Measurements from ENCODE around the gene HSPA2. TPM values are rescaled to one million over a fixed set of nuclear protein-coding genes. Genes with fewer than 3 reads are reported as not detected.
A peak's percentile ranks its signal among the peaks of the same experiment; 100 is the strongest.

HSPA2 gene
- total and polyA plus RNA-seq, 2 of the 13 experiments (the other 11 are each of a cell fraction or from before 2014, with no cell fraction given) = 0.15 to 0.27 TPM

DNA sequence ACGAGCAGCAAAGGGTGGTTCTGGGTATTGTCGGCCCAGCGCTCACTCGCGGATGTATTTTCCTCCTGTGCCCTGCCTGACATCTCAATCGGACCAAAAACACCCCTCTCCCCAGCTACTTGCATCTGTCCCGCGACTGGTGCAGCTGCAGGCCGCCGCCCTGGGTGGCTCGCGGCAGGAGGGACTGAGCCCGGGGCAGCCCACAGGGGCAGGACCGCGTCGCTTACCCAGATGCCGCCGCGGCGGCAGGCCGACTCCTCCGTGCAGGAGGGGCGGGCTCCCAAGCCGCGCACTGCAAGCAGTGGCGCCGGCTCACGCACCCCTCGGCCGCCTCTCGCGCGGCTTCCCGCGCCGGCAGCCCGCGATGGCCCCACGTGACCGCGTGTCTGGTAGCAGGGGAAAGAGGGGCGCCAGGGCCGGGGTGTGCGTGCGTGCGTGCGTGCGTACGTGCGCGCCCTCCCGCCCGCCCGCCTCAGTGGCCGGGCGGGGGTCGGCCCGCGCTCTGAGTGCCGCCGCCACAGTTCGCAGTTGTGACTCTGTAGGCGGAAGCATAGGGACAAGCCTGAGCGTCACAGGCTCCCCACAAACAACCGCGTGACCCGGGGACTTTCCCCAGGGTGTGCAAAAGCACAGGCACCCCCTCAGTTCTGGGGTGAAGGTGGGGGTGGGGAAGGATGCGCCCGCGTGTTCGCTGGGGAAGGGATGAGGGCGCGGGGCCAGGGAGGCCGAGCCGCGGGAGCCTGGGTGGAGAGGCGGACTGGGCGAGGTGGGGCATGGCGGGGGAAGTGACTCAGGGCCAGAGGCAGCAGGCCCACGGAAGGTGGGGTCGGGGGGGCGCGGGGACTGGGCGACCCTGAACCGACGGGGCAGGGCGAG, 36.9 kb upstream of the HSPA2 start, which contains the start of gene ZBTB25 (continued):
- TF ChIP-seq ZBTB49 (CRISPR knock-in tag; IDR thresholded peaks at IDR 0.05; ENCODE audit: borderline replicate concordance) (0 out of 2 replicates have a peak, but pooled peaks have one; percentile 10), ZNF589 (CRISPR knock-in tag; conservative IDR thresholded peaks at IDR 0.05) (peak; percentile 52; the same call in 1 of the 2 replicates), SRSF1 (optimal IDR thresholded peaks at IDR 0.05; ENCODE audit: low read depth, low read length) (peak; percentile 40), NCOR1 (IDR thresholded peaks at IDR 0.05; ENCODE audit: borderline replicate concordance, low read length) (no peak), TFDP1 (CRISPR knock-in tag; IDR thresholded peaks at IDR 0.05; ENCODE audit: borderline replicate concordance) (peak; percentile 93), KLF12 (CRISPR knock-in tag; IDR thresholded peaks at IDR 0.05; ENCODE audit: borderline replicate concordance) (peak; percentile 73; the same call in 1 of the 2 replicates), RNF2 (conservative IDR thresholded peaks at IDR 0.05; ENCODE audit: low read depth) (peak; percentile 72; the same call in 1 of the 2 replicates), ZBTB38 (CRISPR knock-in tag; IDR thresholded peaks at IDR 0.05) (peak; percentile 8), ZBTB1 (CRISPR knock-in tag; IDR thresholded peaks at IDR 0.05; ENCODE audit: borderline replicate concordance) (no peak), ZNF709 (CRISPR knock-in tag; IDR thresholded peaks at IDR 0.05) (peak; percentile 49; the same call in 1 of the 2 replicates), ZXDC (CRISPR knock-in tag; IDR thresholded peaks at IDR 0.05) (0 out of 2 replicates have a peak, but pooled peaks have one; percentile 30), LCORL (IDR thresholded peaks at IDR 0.05) (no peak), LCORL (CRISPR knock-in tag; IDR thresholded peaks at IDR 0.05) (peak; percentile 14; the same call in 1 of the 2 replicates), RAD21 (CRISPR knock-in tag; IDR thresholded peaks at IDR 0.05) (peak; percentile 14; the same call in 1 of the 2 replicates)
- TF ChIP-seq, protein P1, sequence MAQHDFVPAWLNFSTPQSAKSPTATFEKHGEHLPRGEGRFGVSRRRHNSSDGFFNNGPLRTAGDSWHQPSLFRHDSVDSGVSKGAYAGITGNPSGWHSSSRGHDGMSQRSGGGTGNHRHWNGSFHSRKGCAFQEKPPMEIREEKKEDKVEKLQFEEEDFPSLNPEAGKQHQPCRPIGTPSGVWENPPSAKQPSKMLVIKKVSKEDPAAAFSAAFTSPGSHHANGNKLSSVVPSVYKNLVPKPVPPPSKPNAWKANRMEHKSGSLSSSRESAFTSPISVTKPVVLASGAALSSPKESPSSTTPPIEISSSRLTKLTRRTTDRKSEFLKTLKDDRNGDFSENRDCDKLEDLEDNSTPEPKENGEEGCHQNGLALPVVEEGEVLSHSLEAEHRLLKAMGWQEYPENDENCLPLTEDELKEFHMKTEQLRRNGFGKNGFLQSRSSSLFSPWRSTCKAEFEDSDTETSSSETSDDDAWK (CRISPR knock-in tag; IDR thresholded peaks at IDR 0.05) = no peak
- TF ChIP-seq, protein P2, sequence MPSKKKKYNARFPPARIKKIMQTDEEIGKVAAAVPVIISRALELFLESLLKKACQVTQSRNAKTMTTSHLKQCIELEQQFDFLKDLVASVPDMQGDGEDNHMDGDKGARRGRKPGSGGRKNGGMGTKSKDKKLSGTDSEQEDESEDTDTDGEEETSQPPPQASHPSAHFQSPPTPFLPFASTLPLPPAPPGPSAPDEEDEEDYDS (CRISPR knock-in tag; IDR thresholded peaks at IDR 0.05) = peak; percentile 20; the same call in 1 of the 2 replicates
- TF ChIP-seq, protein P3, sequence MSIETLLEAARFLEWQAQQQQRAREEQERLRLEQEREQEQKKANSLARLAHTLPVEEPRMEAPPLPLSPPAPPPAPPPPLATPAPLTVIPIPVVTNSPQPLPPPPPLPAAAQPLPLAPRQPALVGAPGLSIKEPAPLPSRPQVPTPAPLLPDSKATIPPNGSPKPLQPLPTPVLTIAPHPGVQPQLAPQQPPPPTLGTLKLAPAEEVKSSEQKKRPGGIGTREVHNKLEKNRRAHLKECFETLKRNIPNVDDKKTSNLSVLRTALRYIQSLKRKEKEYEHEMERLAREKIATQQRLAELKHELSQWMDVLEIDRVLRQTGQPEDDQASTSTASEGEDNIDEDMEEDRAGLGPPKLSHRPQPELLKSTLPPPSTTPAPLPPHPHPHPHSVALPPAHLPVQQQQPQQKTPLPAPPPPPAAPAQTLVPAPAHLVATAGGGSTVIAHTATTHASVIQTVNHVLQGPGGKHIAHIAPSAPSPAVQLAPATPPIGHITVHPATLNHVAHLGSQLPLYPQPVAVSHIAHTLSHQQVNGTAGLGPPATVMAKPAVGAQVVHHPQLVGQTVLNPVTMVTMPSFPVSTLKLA (IDR thresholded peaks at IDR 0.05) = no peak
